Activated gamma-delta T cell (primary cell): Measurements from ENCODE around the gene SLC38A9.
"Not testable (repeated sequence)": the region's sequence is repeated elsewhere in the genome, so short reads cannot be mapped to it uniquely, and the experiment has no call there.

Experiments
- DNase-seq: peaks from one replicate; lab custom pipeline; 2025; lab: John Stamatoyannopoulos, UW

The SLC38A9 gene

GRCh38 chr5:55609413-55609812, 102.7 kb downstream of the SLC38A9 start:
- no peak for DNase-seq

GRCh38 chr5:55608595-55609349, 103.4 kb downstream of the SLC38A9 start:
- DNase-seq, result no peak

DNA sequence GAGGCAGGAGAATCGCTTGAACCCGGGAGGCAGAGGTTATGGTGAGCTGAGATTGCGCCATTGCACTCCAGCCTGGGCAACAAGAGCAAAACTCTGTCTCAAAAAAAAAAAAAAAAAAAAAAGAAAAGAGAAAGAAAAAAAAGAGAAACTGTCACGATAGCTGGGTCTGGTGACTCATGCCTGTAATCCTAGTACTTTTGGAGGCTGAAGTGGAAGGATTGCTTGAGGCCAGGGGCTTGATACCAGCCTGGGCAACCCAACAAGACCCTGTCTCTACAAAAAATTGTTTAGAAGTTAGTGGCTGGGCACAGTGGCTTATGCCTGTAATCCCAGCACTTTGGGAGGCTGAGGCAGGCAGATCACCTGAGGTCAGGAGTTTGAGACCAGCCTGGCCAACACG, 104.8 kb downstream of the SLC38A9 start:
- not testable (repeated sequence) for DNase-seq

DNA sequence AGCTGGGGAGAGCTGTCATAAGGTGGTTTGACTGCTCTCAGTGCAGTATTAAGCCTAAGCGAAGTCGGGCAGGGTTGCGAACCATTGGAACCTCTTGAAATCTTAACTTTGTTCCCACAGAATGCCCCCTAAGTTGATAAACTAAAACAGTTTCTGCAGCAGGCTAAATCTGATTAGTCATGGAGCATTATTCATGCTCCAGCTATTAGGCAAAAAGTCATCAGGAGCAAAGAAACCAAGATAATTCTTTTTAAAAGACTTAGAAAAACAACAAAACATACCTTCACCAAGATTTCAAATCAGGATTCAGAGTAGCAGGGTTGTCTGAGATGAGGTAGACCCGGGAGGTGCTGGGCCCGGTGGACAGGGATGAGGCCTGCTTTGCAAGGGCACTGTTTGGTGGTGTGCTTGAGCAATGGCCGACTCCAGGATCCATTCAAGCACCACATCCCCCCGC, 107.5 kb downstream of the SLC38A9 start:
- DNase-seq, result no peak

DNA sequence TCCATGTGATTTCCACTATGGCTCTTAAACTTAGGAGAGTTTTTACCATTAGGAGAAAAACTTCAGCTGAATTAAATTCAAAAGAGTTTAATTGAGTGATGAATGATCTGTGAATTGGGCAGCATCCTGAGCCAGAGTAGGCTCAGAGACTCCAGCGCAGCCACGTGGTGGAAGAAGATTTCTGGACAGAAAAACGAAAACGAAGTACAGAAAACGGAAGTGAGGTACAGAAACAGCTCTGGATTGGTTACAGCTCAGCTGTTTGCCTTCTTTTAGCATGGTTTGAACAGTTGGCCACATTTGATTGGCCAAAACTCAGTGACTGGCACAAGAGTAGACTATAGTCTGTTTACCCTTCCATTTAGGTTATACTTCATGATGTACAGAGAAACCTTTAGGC, 108.2 kb downstream of the SLC38A9 start:
- DNase-seq, result no peak

- DNase-seq, result no peak
Observed at GRCh38 chr5:55601628-55602027, 110.5 kb downstream of the SLC38A9 start.

- DNase-seq, result no peak
Observed at GRCh38 chr5:55601204-55601618, 110.9 kb downstream of the SLC38A9 start.

- DNase-seq, result no peak
Observed at GRCh38 chr5:55600497-55601203, 111.5 kb downstream of the SLC38A9 start.

GRCh38 chr5:55600086-55600485, 112.0 kb downstream of the SLC38A9 start:
- no peak for DNase-seq

- DNase-seq, result no peak
Observed at GRCh38 chr5:55599148-55600050, 112.7 kb downstream of the SLC38A9 start.

GRCh38 chr5:55597014-55597981, 114.8 kb downstream of the SLC38A9 start:
- DNase-seq, result no peak

- no peak for DNase-seq
Observed at GRCh38 chr5:55594671-55595070, 117.5 kb downstream of the SLC38A9 start.

GRCh38 chr5:55593115-55593472, 119.0 kb downstream of the SLC38A9 start:
- no peak for DNase-seq

- no peak for DNase-seq
Observed at GRCh38 chr5:55592388-55593114, 119.6 kb downstream of the SLC38A9 start.

- no peak for DNase-seq
Observed at GRCh38 chr5:55591686-55592085, 120.4 kb downstream of the SLC38A9 start.

- no peak for DNase-seq
Observed at GRCh38 chr5:55585206-55585610, 126.9 kb downstream of the SLC38A9 start.

GRCh38 chr5:55584398-55585205, 127.5 kb downstream of the SLC38A9 start:
- no peak for DNase-seq

DNA sequence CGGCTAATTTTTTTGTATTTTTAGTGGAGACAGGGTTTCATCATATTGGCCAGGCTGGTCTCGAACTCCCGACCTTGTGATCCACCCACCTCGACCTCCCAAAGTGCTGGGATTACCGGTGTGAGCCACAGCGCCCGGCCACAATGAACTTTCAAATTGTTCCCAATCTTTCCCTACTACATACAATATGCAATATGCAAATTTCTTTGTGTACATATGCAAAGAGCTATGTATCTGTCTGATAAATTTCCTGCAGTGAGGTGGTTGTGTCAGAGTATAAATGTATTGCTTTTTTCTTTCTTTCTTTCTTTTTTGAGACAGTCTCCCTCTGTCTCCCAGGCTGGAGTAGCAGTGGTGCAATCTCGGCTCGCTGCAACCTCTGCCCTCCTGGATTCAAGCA, 128.5 kb downstream of the SLC38A9 start:
- no peak for DNase-seq

GRCh38 chr5:55582256-55582655, 129.9 kb downstream of the SLC38A9 start:
- DNase-seq, result no peak

DNA sequence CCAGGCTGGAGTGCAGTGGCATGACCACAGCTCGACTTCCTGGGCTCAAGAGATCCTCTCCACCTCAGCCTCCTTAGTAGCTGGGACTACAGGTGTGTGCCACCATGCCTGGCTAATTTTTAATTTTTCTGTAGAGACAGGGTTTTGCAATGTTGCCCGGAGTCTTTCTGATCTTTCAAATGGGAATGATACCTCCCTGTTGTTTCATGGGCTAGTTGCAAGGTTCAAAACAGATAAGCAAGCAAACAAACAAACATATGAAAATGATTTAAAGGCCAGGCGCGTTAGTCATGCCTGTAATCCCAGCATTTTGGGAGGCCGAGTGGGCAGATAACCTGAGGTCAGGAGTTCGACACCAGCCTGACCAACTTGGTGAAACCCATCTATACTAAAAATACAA, 132.1 kb downstream of the SLC38A9 start:
- no peak for DNase-seq
